Neural cell (in vitro differentiated cells): ENCODE results near the gene ORC3. TPM values are rescaled to one million over a fixed set of nuclear protein-coding genes. Genes with fewer than 3 reads are reported as not detected.

Experiments
- H2AFZ ChIP-seq: fragments of 200-600, 300-800 bp; sonication (generic), shearing (Covaris generic); 2 replicates; pipeline ENCODE4 v1.6.0; 2014; ENCODE audit warnings: low read depth, mild to moderate bottlenecking, antibody characterized with exemption, low read length, moderate library complexity
- H3F3A ChIP-seq: fragments of 200-600 bp; shearing (Covaris generic); 2 replicates; pipeline ENCODE4 v1.6.1; 2016; ENCODE audit warnings: mild to moderate bottlenecking, moderate library complexity, mixed read lengths, antibody characterized with exemption, low read length; ENCODE audit not compliant: insufficient read depth, poor library complexity, severe bottlenecking
- H3K27ac ChIP-seq: fragments of 200-600, 300-800 bp; sonication (generic), shearing (Covaris generic); 2 replicates; pipeline ENCODE4 v1.5.1; 2014; ENCODE audit warnings: mild to moderate bottlenecking, low read length, moderate library complexity
- H3K27me3 ChIP-seq: fragments of 300-800, 200-600 bp; sonication (generic), shearing (Covaris generic); 2 replicates; pipeline ENCODE4 v1.6.0; 2014; ENCODE audit warnings: mild to moderate bottlenecking, low read depth, low read length, moderate library complexity; ENCODE audit not compliant: insufficient read depth
- H3K36me3 ChIP-seq: fragments of 300-800, 200-600 bp; sonication (generic), shearing (Covaris generic); 2 replicates; pipeline ENCODE4 v1.5.1; 2014; ENCODE audit warnings: mild to moderate bottlenecking, antibody characterized with exemption, low read length, moderate library complexity; ENCODE audit not compliant: insufficient read depth
- H3K4me2 ChIP-seq: fragments of 300-800, 200-600 bp; sonication (generic), shearing (Covaris generic); 2 replicates; pipeline ENCODE4 v1.6.0; 2014; ENCODE audit warnings: mild to moderate bottlenecking, low read length
- H3K4me3 ChIP-seq: fragments of 300-800, 200-600 bp; sonication (generic), shearing (Covaris generic); 2 replicates; pipeline ENCODE4 v1.5.1; 2014; ENCODE audit warnings: mild to moderate bottlenecking, low read length, moderate library complexity
- H3K79me2 ChIP-seq: fragments of 200-600 bp; shearing (Covaris generic); replicated peaks from 2 replicates; pipeline ENCODE4 v1.6.0; 2014; ENCODE audit warnings: mild to moderate bottlenecking, low read length, moderate library complexity; ENCODE audit not compliant: insufficient read depth
- H3K9ac ChIP-seq: fragments of 300-800, 200-600 bp; sonication (generic), shearing (Covaris generic); 2 replicates; pipeline ENCODE4 v1.6.1; 2016; ENCODE audit warnings: mild to moderate bottlenecking, low read length, mixed read lengths
- H3K9me2 ChIP-seq: fragments of 200-600 bp; shearing (Covaris generic); 2 replicates; pipeline ENCODE4 v1.6.1; 2016; ENCODE audit warnings: mild to moderate bottlenecking, low read length, mixed read lengths; ENCODE audit not compliant: insufficient read depth
- H3K9me3 ChIP-seq: fragments of 200-600, 300-800 bp; sonication (generic), shearing (Covaris generic); 2 replicates; pipeline ENCODE4 v1.6.1; 2016; ENCODE audit warnings: mild to moderate bottlenecking, mixed run types, low read length, moderate library complexity, mixed read lengths
- H4K20me1 ChIP-seq: fragments of 200-600 bp; shearing (Covaris generic); 2 replicates; pipeline ENCODE4 v1.6.1; 2016; ENCODE audit warnings: mild to moderate bottlenecking, mixed run types; ENCODE audit not compliant: insufficient read depth
- EP300 ChIP-seq: fragments of 450-650 bp; conservative IDR thresholded peaks from 2 replicates; pipeline ENCODE4 v1.6.1; 2014; ENCODE audit warnings: antibody characterized with exemption, mild to moderate bottlenecking, moderate library complexity; ENCODE audit not compliant: poor library complexity, severe bottlenecking
- EZH2 ChIP-seq: fragments of 200-600, 300-800 bp; shearing (Covaris generic), sonication (generic); IDR thresholded peaks from 2 replicates; pipeline ENCODE4 v1.6.1; 2014; ENCODE audit warnings: antibody characterized with exemption, low read length, borderline replicate concordance, mild to moderate bottlenecking; ENCODE audit not compliant: insufficient read depth, poor library complexity, severe bottlenecking
- MXI1 ChIP-seq: fragments of 450-650 bp; conservative IDR thresholded peaks from 2 replicates; pipeline ENCODE4 v1.6.1; 2014; ENCODE audit warnings: antibody characterized with exemption, mild to moderate bottlenecking; ENCODE audit not compliant: poor library complexity, severe bottlenecking
- POLR2AphosphoS5 ChIP-seq: IDR thresholded peaks from 2 replicates; pipeline ENCODE4 v1.6.1; 2012
- RAD21 ChIP-seq: fragments of 450-650 bp; conservative IDR thresholded peaks from 2 replicates; pipeline ENCODE4 v1.6.1; 2014; ENCODE audit warnings: antibody characterized with exemption, mild to moderate bottlenecking, moderate library complexity
- SMC3 ChIP-seq: fragments of 450-650 bp; conservative IDR thresholded peaks from 2 replicates; pipeline ENCODE4 v1.6.1; 2014; ENCODE audit warnings: antibody characterized with exemption, mild to moderate bottlenecking, moderate library complexity; ENCODE audit not compliant: poor library complexity
- TAF1 ChIP-seq: IDR thresholded peaks from 2 replicates; pipeline ENCODE4 v1.6.1; 2012; ENCODE audit warnings: low read depth
- polyA plus RNA-seq: library from polyadenylated mRNA; depleted of rRNA; stranded (reverse); fragments of >200 nt; gene quantifications from 2 replicates; pipeline ENCODE4 v1.2.3, GENCODE V29; 2014
- TF ChIP-seq, protein P1 (sequence below): fragments of 450-650 bp; IDR thresholded peaks from 2 replicates; pipeline ENCODE4 v1.5.1; 2014; ENCODE audit warnings: antibody characterized with exemption, mild to moderate bottlenecking, moderate library complexity; ENCODE audit not compliant: poor library complexity, severe bottlenecking
- TF ChIP-seq, protein P2 (sequence below): IDR thresholded peaks from 2 replicates; pipeline ENCODE4 v1.6.1; 2012; ENCODE audit warnings: borderline replicate concordance

Gene ORC3
- polyA plus RNA-seq, 1 donor from 2014 or later: 43.7 TPM

GRCh38 chr6:87669051-87669450 lies 79.1 kb downstream of the ORC3 start:
- no peak overlapping the region for H3K4me2 ChIP-seq

GRCh38 chr6:87670707-87671106 lies 80.8 kb downstream of the ORC3 start:
- Histone ChIP-seq H3K9me2 (no peaks in the 10 kb centered on the region), H3K36me3 (no peaks in the 10 kb centered on the region), H3K4me2 (no peak overlapping the region), H3F3A (no peaks in the 10 kb centered on the region), H2AFZ (no peak overlapping the region), H3K27me3 (no peaks in the 10 kb centered on the region), H3K4me3 (no peak overlapping the region), H4K20me1 (no peaks in the 10 kb centered on the region), H3K9ac (no peak overlapping the region), H3K79me2 (no peaks in the 10 kb centered on the region), H3K27ac (no peak overlapping the region), H3K9me3 (no peaks in the 10 kb centered on the region)
- TF ChIP-seq, protein P1, sequence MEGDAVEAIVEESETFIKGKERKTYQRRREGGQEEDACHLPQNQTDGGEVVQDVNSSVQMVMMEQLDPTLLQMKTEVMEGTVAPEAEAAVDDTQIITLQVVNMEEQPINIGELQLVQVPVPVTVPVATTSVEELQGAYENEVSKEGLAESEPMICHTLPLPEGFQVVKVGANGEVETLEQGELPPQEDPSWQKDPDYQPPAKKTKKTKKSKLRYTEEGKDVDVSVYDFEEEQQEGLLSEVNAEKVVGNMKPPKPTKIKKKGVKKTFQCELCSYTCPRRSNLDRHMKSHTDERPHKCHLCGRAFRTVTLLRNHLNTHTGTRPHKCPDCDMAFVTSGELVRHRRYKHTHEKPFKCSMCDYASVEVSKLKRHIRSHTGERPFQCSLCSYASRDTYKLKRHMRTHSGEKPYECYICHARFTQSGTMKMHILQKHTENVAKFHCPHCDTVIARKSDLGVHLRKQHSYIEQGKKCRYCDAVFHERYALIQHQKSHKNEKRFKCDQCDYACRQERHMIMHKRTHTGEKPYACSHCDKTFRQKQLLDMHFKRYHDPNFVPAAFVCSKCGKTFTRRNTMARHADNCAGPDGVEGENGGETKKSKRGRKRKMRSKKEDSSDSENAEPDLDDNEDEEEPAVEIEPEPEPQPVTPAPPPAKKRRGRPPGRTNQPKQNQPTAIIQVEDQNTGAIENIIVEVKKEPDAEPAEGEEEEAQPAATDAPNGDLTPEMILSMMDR: no peak
- TF ChIP-seq POLR2AphosphoS5: no peak
- TF ChIP-seq RAD21: no peak
- no peak for TF ChIP-seq MXI1
- TF ChIP-seq, protein P2, sequence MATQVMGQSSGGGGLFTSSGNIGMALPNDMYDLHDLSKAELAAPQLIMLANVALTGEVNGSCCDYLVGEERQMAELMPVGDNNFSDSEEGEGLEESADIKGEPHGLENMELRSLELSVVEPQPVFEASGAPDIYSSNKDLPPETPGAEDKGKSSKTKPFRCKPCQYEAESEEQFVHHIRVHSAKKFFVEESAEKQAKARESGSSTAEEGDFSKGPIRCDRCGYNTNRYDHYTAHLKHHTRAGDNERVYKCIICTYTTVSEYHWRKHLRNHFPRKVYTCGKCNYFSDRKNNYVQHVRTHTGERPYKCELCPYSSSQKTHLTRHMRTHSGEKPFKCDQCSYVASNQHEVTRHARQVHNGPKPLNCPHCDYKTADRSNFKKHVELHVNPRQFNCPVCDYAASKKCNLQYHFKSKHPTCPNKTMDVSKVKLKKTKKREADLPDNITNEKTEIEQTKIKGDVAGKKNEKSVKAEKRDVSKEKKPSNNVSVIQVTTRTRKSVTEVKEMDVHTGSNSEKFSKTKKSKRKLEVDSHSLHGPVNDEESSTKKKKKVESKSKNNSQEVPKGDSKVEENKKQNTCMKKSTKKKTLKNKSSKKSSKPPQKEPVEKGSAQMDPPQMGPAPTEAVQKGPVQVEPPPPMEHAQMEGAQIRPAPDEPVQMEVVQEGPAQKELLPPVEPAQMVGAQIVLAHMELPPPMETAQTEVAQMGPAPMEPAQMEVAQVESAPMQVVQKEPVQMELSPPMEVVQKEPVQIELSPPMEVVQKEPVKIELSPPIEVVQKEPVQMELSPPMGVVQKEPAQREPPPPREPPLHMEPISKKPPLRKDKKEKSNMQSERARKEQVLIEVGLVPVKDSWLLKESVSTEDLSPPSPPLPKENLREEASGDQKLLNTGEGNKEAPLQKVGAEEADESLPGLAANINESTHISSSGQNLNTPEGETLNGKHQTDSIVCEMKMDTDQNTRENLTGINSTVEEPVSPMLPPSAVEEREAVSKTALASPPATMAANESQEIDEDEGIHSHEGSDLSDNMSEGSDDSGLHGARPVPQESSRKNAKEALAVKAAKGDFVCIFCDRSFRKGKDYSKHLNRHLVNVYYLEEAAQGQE: no peak
- TF ChIP-seq EP300: no peak
- no peak for TF ChIP-seq TAF1
- no peak for TF ChIP-seq SMC3

More at GRCh38 chr6:87669051-87669450, 79.1 kb downstream of the ORC3 start:
- Histone ChIP-seq H3K4me3 (no peak overlapping the region), H3K36me3 (no peaks in the 10 kb centered on the region), H2AFZ (no peak overlapping the region), H3K9me3 (no peaks in the 10 kb centered on the region), H3K27ac (no peak overlapping the region), H3K9ac (no peak overlapping the region), H3K79me2 (no peaks in the 10 kb centered on the region), H4K20me1 (no peaks in the 10 kb centered on the region), H3F3A (no peaks in the 10 kb centered on the region), H3K9me2 (no peaks in the 10 kb centered on the region), H3K27me3 (no peaks in the 10 kb centered on the region)
- TF ChIP-seq, protein P2: no peak
- TF ChIP-seq POLR2AphosphoS5 (no peak), TAF1 (no peak), SMC3 (no peak), MXI1 (no peak), RAD21 (no peak), EZH2 (no peak), EP300 (no peak)
- TF ChIP-seq, protein P1: no peak
